ENCODE data around the gene KAT14. TPM values are rescaled to one million over a fixed set of nuclear protein-coding genes. Genes with fewer than 3 reads are reported as not detected.
"Not testable (repeated sequence)": the region's sequence is repeated elsewhere in the genome, so short reads cannot be mapped to it uniquely, and the experiment has no call there.

KAT14 gene
- total RNA-seq, 1 experiment from 2014 or later, result 11.1 TPM

DNA sequence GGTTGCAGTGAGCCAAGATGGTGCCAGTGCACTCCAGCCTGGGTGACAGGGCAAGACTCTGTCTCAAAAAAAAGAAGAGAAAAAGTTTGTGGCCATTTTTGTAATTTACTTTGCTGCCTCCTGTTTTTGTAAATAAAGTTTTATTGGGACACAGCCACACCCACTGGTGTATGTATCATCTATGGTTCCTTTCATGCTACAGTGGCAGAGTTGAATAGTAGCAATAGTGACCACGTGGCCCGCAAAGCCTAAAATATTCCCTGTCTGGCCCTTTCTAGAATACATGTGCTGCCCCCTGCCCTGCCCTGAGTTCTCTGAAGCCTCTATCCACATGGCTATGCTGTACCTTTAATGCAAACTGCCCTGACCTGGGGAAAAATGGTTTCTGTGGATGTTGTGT lies 75.3 kb downstream of the KAT14 start:
- DNase-seq (ENCODE audit: low read depth), result no peak

GRCh38 chr20:18215566-18215965 lies 77.9 kb downstream of the KAT14 start:
- no peak for DNase-seq (ENCODE audit: low read depth)

GRCh38 chr20:18218280-18218679 lies 80.6 kb downstream of the KAT14 start:
- DNase-seq (ENCODE audit: low read depth), result no peak

DNA sequence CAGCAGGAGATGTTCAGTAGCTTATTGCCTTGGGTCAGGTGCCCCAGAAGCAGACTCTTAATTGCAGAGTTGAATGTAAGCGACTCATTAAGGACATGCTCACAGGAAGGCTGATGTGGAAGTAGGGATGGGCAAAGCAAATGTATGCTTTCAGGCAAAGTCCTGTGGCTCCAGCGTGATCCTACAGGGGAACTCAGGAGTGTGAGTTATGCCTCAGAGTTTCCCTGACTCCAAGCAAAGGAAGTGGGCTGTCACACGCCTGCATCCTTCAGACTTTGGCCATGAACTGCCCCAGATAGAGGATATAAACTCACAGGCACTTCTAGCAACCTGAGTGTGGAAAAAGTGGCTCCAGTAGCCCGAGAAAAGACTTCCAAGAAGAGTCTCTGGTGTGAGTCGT lies 85.7 kb downstream of the KAT14 start:
- peak; percentile 26 for DNase-seq (ENCODE audit: low read depth)

DNA sequence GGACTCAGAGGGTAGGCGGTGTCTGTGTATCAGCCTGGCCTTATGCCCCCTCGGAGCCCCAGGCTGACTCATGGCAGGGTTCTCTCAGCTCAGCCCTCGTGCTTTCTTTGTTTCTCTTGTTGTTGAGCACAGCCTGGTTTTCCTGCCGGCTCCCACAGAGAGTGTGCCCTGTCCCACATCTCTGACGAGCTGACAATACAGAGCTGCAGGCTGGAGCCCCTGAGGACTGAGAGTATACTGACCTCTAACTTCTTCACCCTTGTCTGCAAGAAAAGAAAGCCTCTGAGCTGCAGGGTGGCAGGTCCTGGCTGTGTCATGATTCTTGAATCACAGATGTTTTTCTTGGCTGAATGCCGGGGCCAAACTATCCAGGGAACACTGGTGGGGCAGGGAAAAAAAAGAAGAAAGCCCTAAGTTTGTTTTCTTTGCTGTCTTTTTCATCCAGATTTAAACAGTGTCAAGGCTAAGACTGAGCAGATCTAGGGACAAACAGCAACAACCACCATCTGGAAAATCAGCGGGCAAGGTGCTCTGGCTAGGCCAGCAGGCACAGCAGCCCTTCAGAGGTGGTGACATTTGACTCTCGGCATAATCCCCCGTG lies 87.4 kb downstream of the KAT14 start:
- peak; percentile 74 for DNase-seq (ENCODE audit: low read depth)

DNA sequence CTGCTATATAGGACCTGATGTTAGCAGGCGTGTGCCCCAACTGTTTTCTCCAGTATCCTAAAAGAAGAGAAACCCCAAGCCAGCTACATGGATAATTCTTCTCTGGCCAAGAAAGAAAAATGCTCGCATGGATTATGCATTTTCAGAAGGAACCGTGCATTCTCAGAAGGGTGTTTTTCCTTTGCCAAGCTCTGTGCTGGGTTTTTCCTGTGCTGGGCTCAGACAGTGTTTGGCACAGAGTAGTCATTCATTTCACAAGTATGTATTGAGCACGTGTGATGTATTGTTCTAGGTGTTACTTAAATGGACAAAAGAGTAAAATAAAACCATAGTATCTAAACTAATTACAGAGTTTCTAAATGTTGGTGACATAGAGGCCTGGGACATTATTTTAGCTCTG lies 88.0 kb downstream of the KAT14 start:
- DNase-seq (ENCODE audit: low read depth), result no peak

DNA sequence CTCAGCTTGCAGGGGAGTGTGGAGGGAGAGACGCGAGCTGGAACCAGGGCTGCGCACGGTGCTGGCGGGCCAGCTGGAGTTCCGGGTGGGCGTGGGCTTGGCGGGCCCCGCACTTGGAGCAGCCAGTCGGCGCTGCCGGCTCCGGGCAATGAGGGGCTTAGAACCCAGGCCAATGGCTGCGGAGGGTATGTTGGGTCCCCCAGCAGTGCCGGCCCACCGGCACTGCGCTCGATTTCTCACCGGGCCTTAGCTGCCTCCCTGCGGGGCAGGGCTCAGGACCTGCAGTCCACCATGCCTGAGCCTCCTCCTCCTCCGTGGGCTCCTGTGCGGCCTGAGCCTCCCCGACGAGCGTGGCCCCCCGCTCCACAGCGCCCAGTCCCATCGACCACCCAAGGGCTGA lies 89.1 kb downstream of the KAT14 start:
- not testable (repeated sequence) for DNase-seq (ENCODE audit: low read depth)

DNA sequence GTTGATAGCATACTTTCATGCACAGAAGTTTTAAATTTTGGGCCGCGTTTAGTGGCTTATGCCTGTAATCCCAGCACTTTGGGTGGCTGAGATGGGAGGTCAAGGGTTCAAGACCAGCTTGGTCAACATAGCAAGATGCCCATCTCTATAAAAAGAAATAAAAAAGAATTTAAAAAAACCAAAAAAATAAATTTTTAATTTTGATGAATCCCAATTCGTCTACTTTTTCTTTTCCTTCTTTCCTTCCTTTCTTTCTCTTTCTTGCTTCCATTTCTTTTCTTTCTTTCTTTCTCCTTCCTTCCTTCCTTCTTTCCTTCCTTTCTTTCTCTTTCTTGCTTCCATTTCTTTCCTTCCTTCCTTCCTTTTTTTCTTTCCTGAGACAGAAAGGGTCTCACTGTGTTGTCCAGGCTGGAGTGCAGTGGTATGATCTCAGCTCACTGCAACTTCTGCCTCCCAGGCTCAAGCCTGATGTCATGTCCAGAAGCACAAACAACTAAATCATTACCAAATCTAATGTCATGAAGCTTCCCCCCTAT lies 95.8 kb downstream of the KAT14 start:
- no peak for DNase-seq (ENCODE audit: low read depth)

Small RNA genes within 50 kb of the gene (small RNA-seq; reads per million reads assigned to genes)
- gene RF00019, result not detected
- not detected for gene RNU7-137P

Other genes with a start within 250 kb of the KAT14 start
- gene SNX5, start 169.1 kb upstream of the KAT14 start, total RNA-seq (2014; rRNA removed; shearing (Covaris generic)), result 206 and 221 TPM in 2 replicates
- gene MGME1, start 168.8 kb upstream of the KAT14 start, total RNA-seq (2014; rRNA removed; shearing (Covaris generic)), result 34.9 and 38.7 TPM in 2 replicates
- gene OVOL2, start 79.9 kb upstream of the KAT14 start, total RNA-seq (2014; rRNA removed; shearing (Covaris generic)), result 0.34 TPM in 1 of 2 replicates, not detected in the other
- gene PET117, start within 50 bp of the KAT14 start, total RNA-seq (2014; rRNA removed; shearing (Covaris generic)), result 19.7 and 25.5 TPM in 2 replicates
- gene ZNF133, start 150.7 kb downstream of the KAT14 start, total RNA-seq (2014; rRNA removed; shearing (Covaris generic)), result 8.6 and 8.9 TPM in 2 replicates

All from HT1080 (cell line).